SKM-1 treated with dmso at 0.1 percent for 144 hours (cell line): ENCODE results near the gene P2RX2.

Source experiments
- DNase-seq: peaks from one replicate; lab custom pipeline; 2025; ENCODE audit not compliant: unreplicated experiment; lab: John Stamatoyannopoulos, UW

P2RX2 gene

DNA sequence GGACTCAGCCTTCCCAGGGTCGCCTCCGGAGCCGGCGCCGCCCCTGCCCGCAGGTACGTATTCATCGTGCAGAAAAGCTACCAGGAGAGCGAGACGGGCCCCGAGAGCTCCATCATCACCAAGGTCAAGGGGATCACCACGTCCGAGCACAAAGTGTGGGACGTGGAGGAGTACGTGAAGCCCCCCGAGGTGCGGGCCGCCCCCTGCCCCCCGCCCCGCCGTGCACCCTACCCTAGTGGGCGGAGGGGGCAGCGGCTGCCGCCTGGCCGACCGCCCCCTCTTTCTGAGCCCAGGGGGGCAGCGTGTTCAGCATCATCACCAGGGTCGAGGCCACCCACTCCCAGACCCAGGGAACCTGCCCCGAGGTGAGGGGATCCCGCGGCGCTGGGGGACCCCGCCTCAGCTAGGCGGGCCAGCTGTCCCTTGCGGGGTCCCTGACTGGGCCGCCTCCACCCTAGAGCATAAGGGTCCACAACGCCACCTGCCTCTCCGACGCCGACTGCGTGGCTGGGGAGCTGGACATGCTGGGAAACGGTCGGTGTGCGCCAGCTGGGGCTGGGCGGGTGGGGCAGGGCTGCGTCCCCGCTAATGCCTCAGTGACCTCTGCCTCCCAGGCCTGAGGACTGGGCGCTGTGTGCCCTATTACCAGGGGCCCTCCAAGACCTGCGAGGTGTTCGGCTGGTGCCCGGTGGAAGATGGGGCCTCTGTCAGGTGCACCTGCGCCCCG, 973 bp downstream of the P2RX2 start:
- no peak for DNase-seq

DNA sequence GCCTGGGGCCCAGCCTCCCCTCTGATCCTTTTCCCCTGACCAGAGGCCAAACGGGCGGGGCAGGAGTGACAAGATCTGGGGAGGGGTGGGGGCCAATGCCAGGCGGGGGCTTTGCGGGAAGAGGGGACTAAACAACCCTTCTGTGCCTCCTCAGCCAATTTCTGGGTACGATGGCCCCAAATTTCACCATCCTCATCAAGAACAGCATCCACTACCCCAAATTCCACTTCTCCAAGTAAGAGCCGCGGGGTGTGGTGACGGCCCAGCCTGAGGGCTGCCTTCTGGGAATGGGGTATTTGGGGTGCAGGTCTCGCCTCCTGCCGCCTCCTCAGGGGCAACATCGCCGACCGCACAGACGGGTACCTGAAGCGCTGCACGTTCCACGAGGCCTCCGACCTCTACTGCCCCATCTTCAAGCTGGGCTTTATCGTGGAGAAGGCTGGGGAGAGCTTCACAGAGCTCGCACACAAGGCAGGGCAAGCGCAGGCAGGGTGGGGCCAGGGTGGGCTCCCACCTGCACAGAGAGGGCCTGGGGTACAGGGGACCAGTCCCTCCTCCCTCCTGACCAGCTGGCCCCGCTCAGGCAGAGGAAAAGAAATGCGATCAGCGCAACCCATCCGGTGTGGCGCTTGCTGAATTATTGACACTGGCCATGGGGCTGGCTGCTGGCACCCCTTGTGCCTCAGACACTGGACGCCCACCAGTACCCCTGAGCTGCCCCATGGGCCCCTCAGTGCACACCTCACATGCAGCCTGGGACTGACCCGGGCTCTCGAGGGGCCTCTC, 1.7 kb downstream of the P2RX2 start:
- DNase-seq, result no peak

DNA sequence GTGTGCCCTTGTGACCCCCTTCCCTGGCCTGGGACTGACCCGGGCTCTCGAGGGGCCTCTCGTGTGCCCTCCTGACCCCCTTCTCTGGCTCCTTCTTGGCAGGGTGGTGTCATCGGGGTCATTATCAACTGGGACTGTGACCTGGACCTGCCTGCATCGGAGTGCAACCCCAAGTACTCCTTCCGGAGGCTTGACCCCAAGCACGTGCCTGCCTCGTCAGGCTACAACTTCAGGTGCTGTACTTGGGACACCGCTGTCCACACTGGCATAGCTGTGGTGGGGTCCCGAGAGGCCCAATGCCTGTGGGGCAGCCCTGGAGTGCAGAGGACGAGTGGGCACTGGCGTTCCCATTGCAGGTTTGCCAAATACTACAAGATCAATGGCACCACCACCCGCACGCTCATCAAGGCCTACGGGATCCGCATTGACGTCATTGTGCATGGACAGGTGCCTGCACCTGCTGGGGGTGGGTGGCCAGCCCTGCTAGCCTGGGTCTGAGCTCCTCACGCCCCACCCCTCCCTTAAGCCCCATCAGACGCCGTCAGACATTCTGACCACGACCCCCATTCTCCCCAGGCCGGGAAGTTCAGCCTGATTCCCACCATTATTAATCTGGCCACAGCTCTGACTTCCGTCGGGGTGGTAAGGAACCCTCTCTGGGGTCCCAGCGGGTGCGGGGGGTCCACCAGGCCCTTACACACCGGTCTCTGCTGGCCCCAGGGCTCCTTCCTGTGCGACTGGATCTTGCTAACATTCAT, 2.5 kb downstream of the P2RX2 start:
- no peak for DNase-seq

DNA sequence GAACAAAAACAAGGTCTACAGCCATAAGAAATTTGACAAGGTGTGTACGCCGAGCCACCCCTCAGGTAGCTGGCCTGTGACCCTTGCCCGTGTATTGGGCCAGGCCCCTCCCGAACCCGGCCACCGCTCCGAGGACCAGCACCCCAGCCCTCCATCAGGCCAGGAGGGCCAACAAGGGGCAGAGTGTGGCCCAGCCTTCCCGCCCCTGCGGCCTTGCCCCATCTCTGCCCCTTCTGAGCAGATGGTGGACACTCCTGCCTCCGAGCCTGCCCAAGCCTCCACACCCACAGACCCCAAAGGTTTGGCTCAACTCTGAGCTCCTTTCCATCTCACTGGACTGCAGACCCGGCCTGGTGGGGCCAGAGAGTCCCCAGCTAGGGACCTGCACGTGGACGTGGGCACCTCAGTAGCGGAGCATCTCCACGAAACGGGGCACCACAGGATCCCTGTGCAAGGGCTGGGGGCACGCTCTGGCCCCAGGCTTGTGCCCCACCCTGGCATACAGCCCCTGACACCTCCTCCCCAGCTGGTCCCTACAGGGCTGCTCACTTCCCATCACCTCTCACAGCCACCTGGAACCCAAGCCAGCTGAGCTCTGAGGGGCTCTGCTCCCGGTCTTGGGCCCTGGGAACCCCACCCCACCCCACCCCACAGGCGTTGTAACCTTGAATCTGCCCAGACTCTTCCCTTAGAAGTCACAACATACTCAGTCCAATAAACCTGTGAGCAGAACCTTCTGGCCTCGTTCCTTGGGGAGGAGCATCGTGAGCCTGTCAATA, 3.3 kb downstream of the P2RX2 start:
- no peak for DNase-seq

DNA sequence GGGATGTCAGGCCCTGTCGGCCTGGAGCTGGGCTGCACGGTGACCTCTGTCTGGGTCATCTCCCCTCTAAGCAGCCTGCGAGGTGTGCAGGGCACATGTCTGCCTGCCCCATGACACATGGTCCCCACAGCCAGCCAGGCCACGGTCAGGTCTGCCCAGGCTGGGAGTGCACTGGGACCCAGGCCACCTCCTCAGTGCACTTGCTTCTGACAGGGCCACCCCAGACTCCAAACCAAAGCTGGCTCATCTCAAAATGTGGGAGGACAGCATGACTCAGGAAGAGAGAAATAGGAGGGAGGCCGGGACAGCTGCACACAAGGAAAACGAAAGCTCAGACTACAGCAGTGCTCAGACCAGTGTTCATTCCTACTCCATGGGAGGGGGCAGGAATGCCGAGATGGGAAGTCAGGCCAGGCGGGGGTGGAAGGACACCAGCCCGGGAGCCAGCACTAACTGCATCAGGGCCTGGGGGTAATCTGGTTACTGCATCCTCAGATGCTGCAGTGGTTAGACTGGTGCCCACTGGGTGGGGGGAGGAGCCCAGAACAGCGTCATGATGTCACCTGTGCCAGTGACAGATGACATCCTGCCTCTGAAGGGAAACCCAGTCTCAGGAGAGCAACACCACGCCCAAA, 4.0 kb downstream of the P2RX2 start:
- no peak for DNase-seq

DNA sequence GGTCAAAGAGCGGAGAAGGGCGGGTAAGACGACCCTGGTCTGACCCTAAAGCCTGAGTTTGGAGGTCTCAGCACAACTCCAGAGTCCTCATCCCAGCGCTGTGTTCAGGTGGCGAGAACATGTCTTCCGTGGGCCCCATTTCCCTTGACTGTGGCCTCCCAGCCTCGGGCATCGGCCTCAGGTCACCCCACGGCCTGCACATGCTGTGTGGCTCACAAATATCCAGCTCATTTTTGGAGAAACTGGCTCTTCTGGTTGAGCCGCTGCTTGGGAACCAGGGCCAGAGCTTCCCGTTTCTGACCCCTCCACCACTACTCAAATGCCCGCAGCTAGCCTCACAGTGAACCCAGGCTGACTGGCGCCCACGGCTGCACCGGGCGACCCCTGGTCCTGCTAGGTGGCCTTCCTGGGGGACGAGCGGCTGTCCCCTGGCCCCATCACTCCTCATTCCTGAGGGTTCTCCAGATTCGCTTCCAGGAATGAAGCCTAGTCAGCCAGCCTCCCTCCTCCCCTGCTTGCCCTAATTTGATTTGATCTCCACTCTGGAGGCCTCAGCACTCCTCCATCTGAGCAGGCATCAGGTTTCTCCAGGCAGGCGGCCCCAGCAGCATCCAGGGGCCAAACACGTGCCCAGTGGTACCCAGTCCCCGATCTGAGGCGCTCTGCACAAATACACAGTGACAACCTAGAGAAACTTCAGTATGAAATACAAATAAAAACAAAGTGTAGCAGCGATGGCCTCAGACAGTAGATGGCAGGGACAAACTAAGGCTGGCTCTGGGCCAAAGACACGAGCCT, 4.7 kb downstream of the P2RX2 start:
- no peak for DNase-seq

DNA sequence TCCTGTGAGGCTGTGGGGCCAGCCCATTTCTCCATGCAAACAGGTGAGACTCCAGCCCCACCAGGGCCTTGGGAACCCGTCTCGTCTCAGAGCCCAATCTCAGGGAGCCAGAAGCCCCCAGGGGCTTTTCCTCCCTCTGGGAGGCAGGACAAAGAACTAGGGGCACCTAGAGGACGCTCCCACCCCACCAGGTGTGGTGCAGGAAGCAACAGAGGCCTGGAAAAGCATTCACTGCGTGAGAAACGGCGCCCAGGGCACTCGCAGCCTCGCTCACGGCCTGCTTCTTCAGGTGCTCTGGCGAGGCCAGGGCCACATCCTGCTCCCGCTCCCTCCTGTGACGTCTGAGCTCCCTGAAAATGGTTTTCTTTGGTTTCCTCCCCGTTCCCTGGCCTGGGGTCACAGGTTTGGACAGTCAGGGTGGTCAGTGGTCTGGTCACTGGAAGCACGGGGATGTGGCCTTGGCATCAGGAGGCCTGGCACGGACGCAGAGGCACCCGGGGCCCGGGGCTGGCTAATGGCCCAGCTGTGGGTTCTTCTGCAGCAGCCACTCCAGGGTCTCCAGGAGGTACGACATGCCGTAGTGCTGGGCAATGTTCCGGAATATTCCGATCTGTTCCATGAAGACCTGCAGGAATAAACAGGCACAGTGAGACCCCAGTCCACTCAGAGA, 5.7 kb downstream of the P2RX2 start:
- DNase-seq, result no peak

DNA sequence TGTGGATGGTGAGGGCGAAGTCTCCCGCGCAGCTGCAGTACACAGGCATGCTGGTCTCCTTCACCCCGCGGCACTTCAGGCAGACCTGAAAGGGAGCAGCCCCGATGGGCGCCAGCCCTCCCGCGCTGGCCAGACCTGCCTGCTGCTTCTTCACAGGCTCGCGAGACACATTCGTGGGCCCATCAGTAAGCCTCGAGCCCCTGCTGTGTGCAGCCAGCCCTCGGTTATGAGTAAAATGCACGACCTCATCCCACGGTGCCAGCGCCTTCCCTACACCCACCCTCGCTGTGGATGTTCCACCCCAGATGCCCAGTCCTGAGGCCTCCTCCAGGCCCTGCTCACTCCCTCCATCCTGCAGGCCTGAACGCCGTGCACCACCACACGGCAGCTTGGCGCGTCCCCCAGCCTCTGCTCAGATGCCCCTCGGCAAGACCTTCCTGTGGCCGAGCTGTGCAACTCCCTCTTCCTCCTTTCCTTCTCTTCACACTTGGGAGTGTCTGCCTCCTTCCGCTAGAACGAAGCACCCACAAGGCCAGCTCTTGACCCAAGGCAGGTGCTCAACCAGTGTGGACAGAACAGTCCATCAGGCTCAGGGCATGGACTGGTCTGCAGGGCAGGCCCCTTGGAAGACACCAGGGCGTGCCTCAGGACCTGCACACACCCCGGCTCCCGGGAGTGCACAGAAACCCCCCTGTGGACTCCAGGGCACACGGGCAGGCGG, 6.5 kb downstream of the P2RX2 start:
- no peak for DNase-seq

DNA sequence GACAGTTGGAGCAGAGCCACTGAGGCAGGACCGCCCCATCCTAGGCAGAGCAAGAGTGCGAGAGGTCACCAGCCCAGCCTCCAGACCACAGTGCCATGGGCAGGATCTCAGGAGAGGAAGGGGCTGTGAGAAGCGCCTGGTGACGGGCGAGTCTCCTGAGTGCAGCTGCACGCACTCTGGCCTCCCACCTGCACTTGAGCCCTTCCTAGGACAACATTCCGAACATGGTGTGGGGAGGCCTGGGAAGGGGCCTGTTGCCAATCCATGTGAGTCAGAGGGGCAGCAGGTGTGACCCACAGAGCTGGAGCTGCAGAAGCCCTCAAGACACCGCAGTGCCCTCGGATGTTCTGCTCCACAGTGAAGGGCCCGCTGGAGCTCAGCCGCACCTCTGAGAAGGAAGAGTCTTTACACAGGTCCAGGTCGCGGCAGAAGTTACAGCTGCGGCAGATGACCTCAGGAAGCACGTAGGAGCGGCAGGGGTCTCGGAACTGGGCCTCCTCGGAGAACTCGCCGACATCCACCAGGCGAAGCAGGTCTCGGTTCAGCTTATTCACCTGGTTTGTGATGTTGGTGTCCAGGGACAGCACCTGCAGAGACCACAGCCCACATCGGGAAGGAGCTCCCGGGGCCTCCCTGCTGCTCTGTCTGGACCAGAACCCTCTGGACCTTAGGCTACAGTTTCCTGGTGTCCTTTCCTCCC, 7.3 kb downstream of the P2RX2 start:
- DNase-seq, result no peak

DNA sequence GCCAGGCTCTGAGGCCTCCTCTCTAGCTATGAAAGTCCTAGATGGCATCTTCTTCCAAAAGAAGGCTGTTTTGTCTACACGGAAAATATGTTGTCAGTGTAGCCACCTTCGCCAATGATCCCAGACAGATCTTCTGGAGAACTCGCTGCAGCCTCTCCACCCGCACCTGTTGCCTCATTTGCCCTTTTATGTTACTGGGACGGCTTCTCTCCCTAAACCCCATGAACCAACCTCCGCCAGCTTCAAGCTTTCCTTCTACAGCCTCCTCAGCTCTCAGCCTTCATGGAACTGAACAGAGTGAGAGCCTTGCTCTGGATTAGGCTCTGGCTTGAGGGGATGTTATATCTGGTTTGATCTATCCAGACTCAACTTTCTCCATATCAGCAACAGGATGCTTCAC, 10.8 kb downstream of the P2RX2 start:
- DNase-seq, result no peak

DNA sequence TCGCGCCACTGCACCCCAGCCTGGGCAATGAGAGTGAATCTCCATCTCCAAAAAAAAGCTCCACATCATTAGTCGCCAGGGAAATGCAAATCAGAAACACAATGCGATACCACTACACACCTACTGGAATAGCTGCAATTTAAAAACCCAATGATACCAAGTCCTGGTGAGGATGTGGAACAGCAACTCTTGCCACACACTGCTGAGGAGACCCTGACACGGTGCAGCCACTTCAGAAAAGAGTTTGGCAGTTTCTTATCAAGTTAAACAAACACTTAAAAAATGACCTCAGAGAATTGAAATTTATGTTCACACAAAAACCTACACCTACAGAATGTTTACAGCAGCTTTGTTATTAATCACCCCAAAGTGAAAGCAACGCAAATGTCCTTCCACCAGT, 12.1 kb downstream of the P2RX2 start:
- DNase-seq, result no peak

DNA sequence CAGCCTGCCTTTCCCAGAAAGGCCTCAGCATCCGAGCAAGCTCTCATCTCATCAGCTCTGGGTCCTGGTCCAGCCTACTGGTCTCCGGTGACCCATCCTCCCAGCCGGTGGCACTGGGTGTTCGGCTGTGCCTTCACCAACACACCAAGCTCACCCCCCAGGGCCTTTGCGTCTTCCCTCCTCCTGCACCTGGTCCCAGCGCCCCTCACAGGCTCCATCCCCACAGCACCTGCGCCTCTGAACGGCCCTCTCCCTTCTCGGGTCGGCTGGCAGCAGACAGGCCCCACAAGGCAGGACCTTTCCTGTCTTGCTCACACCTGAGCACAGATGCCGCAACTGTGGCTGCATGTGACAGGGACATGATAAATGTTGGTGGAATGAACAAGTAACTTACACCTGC, 13.1 kb downstream of the P2RX2 start:
- DNase-seq, result no peak

DNA sequence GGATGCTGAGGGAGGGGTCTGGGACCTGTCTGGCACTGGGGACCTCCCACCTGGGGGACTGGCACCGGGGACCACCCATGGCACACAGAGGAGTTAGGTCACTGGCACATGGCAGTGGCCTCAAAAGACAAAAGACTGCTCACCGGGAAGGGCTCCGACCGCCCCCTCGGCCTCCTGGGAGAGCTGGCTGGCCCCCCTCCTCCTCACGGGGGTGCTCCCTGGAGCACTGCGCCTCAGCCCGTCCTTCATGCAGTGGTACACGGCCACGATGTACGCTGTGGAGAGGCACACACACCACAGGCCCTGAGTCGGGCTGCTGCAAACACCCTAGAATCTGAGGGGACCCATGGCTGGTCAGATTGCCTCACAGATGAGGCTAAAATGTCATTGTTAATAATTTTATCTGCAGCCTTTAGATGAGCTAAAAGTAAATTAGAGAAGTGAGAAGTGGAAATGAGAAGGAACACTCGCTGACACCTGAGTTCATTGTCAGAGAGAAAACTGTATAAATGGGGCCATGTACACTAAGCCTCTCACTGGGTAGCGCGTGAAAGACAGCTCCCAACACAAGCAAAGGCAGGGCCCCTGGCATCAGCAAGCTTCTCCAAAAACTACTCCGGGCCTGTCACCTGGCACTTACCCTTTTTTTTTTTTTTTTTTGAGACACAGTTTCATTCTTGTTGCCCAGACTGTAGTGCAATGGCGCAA, 14.1 kb downstream of the P2RX2 start:
- DNase-seq, result no peak

DNA sequence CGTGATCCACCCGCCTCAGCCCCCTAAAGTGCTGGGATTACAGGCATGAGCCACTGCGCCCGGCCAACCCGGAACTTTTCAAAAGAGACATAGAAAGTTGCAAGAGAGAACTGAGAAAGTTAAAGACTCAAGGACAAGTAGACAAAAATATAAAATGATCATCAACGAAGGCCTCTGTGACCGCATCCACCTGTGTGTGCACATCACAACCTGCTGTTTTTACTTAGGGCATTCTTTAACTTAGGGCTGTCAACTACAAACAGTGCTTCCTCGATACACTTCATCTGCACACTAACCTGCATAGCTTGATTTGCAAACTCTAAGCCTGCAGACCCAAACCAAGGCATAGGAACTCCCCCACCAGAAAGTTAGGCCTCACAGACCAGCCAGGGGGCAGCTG, 14.8 kb downstream of the P2RX2 start:
- no peak for DNase-seq

DNA sequence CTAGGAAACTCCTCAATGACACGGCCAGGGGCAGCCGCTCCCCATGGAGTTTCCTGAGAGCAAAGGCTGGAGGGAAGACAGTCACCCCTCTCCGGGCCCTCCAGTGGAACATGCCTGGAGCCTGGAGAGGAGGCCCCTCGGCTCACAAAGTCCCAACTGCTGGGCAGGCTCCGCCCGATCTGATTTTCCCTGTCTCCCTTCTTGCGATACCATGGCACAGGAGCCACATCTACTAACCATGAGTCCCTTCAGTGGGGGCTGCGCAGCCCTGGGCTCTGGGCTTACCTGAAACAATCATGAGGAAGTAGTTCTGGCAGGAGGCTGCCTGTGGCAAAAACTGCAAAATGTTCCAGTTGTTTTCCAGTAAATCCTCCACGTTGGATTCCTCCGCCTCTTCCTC, 15.3 kb downstream of the P2RX2 start:
- DNase-seq, result no peak

DNA sequence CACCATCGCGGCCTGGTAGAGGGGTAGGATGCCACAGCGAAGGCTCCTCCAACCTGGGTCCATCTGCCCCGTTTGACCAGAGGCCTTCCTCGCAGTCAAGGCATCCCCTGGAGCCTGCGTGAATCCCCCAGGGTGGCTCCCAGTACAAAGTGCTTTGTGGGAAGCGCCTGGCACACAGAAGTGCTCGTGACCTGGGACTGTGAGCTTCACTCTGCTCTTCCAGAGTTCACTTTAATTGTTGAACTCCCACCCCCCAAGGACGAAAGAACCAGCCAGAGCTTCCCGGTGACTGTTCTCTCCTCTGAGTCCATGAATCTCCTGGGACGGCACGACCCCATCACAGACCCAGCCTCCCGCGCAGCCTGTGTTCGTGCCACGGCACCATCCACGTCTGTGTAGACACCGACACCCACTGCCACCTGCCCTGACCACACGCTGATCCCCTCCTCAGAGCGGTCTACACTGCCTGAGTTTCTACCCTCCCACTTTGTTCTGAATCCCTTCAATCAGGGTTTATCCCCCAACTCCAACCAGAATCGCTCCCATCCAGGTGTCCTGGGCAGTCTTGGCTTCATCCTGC, 15.9 kb downstream of the P2RX2 start:
- no peak for DNase-seq
